MM.1S (cell line): ENCODE results near the gene PKD1.
"Not testable (repeated sequence)": the region's sequence is repeated elsewhere in the genome, so short reads cannot be mapped to it uniquely, and the experiment has no call there.

Experiments used
- EZH2phosphoT487 ChIP-seq: fragments of 300-600 bp; sonication (generic); IDR thresholded peaks from 2 replicates; pipeline ENCODE4 v1.6.1; 2018; ENCODE audit warnings: antibody characterized with exemption, low read length
- TF ChIP-seq, protein P1 (sequence below): fragments of 300-600 bp; sonication (generic); IDR thresholded peaks from 2 replicates; pipeline ENCODE4 v1.5.1; 2016; ENCODE audit warnings: antibody characterized with exemption, low read length, mixed read lengths

DNA sequence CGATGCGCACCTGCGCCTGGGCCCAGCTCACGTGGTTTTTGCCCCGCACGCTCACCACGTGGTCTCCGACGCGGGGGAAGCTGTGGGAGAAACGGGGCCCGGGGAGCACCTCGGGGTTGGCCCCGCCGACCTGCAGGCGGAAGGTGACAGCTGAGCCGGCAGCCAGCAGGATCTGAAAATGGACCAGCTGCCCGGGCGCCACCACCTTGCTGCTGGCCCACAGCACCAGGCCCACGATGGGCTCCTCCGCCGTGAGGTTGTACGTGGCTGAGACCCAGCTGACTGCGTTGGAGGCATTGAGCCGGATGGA, 26.5 kb downstream of the PKD1 start:
- TF ChIP-seq, protein P1, sequence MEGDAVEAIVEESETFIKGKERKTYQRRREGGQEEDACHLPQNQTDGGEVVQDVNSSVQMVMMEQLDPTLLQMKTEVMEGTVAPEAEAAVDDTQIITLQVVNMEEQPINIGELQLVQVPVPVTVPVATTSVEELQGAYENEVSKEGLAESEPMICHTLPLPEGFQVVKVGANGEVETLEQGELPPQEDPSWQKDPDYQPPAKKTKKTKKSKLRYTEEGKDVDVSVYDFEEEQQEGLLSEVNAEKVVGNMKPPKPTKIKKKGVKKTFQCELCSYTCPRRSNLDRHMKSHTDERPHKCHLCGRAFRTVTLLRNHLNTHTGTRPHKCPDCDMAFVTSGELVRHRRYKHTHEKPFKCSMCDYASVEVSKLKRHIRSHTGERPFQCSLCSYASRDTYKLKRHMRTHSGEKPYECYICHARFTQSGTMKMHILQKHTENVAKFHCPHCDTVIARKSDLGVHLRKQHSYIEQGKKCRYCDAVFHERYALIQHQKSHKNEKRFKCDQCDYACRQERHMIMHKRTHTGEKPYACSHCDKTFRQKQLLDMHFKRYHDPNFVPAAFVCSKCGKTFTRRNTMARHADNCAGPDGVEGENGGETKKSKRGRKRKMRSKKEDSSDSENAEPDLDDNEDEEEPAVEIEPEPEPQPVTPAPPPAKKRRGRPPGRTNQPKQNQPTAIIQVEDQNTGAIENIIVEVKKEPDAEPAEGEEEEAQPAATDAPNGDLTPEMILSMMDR = not testable (repeated sequence)
- not testable (repeated sequence) for TF ChIP-seq EZH2phosphoT487
